K562 (cell line): ENCODE data around the gene USP48. TPM values are rescaled to one million over a fixed set of nuclear protein-coding genes. Genes with fewer than 3 reads are reported as not detected.

ENCODE experiments used
- ERF ChIP-seq: fragments of 450-650 bp; formaldehyde crosslinking; IDR thresholded peaks from 2 replicates; pipeline ENCODE4 v1.4.0; 2020; ENCODE audit warnings: mild to moderate bottlenecking, mixed read lengths
- FOXO4 ChIP-seq: fragments of 450-650 bp; formaldehyde crosslinking; IDR thresholded peaks from 2 replicates; pipeline ENCODE4 v1.4.0; 2020; ENCODE audit warnings: mild to moderate bottlenecking, moderate library complexity
- FOXP1 ChIP-seq: sonication (generic); formaldehyde crosslinking; IDR thresholded peaks from 2 replicates; pipeline ENCODE4 v1.8.0; 2022; ENCODE audit warnings: mild to moderate bottlenecking, missing genetic modification reagents
- GATAD2B ChIP-seq: fragments of 450-650 bp; IDR thresholded peaks from 2 replicates; pipeline ENCODE4 v1.6.1; 2017; ENCODE audit warnings: mild to moderate bottlenecking, borderline replicate concordance
- GTF2A2 ChIP-seq: IDR thresholded peaks from 2 replicates; pipeline ENCODE4 v1.6.1; 2016; ENCODE audit warnings: mild to moderate bottlenecking, missing genetic modification characterization, missing compliant biosample characterization
- HIVEP1 ChIP-seq: fragments of 250-450 bp; sonication (Bioruptor Pico); IDR thresholded peaks from 2 replicates; pipeline ENCODE4 v1.4.0; 2020; ENCODE audit warnings: mild to moderate bottlenecking
- HNRNPLL ChIP-seq: fragments of 200-400 bp; formaldehyde crosslinking; IDR thresholded peaks from 2 replicates; pipeline ENCODE4 v1.6.1; 2017; ENCODE audit warnings: low read length, low read depth, mild to moderate bottlenecking; ENCODE audit not compliant: poor library complexity, severe bottlenecking
- KDM4B ChIP-seq, 2 experiments: fragments of 450-650 bp in 1 of 2; sonication (generic) in 1 of 2; IDR thresholded peaks; 2 replicates each; pipeline ENCODE4 v1.6.1; 2016 to 2017; ENCODE audit warnings: borderline replicate concordance in 2 of 2, antibody characterized with exemption in 1 of 2, low read depth in 1 of 2, mild to moderate bottlenecking in 1 of 2
- NFE2L1 ChIP-seq: fragments of 450-650 bp; IDR thresholded peaks from 2 replicates; pipeline ENCODE4 v1.6.1; 2016; ENCODE audit warnings: missing genetic modification characterization, low read depth, mild to moderate bottlenecking, missing compliant biosample characterization, moderate library complexity, borderline replicate concordance
- NR1H2 ChIP-seq: sonication (generic); formaldehyde crosslinking; IDR thresholded peaks from 2 replicates; pipeline ENCODE4 v1.4.0; 2020; ENCODE audit warnings: mild to moderate bottlenecking, missing genetic modification reagents
- NR4A1 ChIP-seq, 2 experiments: fragments of 250-450 bp in 1 of 2; fragments of 450-650 bp in 1 of 2; sonication (Bioruptor Pico) in 1 of 2; IDR thresholded peaks; 2 replicates each; pipeline versions ENCODE4 v1.4.0 to v1.6.1; 2016 to 2020; ENCODE audit warnings: mild to moderate bottlenecking in 2 of 2, missing compliant biosample characterization in 1 of 2, missing genetic modification characterization in 1 of 2, moderate library complexity in 1 of 2
- PBX2 ChIP-seq, 2 experiments: IDR thresholded peaks in 1 of 2; conservative IDR thresholded peaks in 1 of 2; 2 replicates each; pipeline ENCODE4 v1.6.1; 2016; ENCODE audit warnings: low read depth in 2 of 2, mild to moderate bottlenecking in 1 of 2, missing compliant biosample characterization in 1 of 2, missing genetic modification characterization in 1 of 2, moderate library complexity in 1 of 2
- PCBP2 ChIP-seq: fragments of 200-400 bp; formaldehyde crosslinking; IDR thresholded peaks from 2 replicates; pipeline ENCODE4 v1.6.1; 2018; ENCODE audit warnings: low read length, low read depth, mild to moderate bottlenecking, moderate library complexity; ENCODE audit not compliant: poor library complexity, severe bottlenecking
- POLR2A ChIP-seq: fragments of 450-650 bp; conservative IDR thresholded peaks from 2 replicates; pipeline ENCODE4 v1.6.1; 2016
- RB1 ChIP-seq: fragments of 450-650 bp; IDR thresholded peaks from 2 replicates; pipeline ENCODE4 v1.6.1; 2017; ENCODE audit warnings: low read depth, mild to moderate bottlenecking
- RBFOX2 ChIP-seq: fragments of 200-400 bp; formaldehyde crosslinking; IDR thresholded peaks from 2 replicates; pipeline ENCODE4 v1.6.1; 2017; ENCODE audit warnings: low read depth, mild to moderate bottlenecking, low read length, moderate library complexity
- SRSF3 ChIP-seq: fragments of 200-400 bp; formaldehyde crosslinking; IDR thresholded peaks from 2 replicates; pipeline ENCODE4 v1.6.1; 2016; ENCODE audit warnings: mild to moderate bottlenecking, low read length, moderate library complexity; ENCODE audit not compliant: insufficient read depth
- YBX1 ChIP-seq: fragments of 450-650 bp; IDR thresholded peaks from 2 replicates; pipeline ENCODE4 v1.7.1; 2016; ENCODE audit warnings: mild to moderate bottlenecking
- ZBTB9 ChIP-seq: fragments of 450-650 bp; formaldehyde crosslinking; IDR thresholded peaks from 2 replicates; pipeline ENCODE4 v1.4.0; 2020; ENCODE audit warnings: mild to moderate bottlenecking, moderate library complexity
- ZFPM2 ChIP-seq: fragments of 250-450 bp; sonication (Bioruptor Pico); IDR thresholded peaks from 2 replicates; pipeline ENCODE4 v1.5.1; 2022; ENCODE audit warnings: mild to moderate bottlenecking
- ZNF174 ChIP-seq: fragments of 250-450 bp; sonication (Bioruptor Pico); IDR thresholded peaks from 2 replicates; pipeline ENCODE4 v1.4.0; 2020; ENCODE audit warnings: mild to moderate bottlenecking
- ZNF24 ChIP-seq: fragments of 450-650 bp; IDR thresholded peaks from 2 replicates; pipeline ENCODE4 v1.6.1; 2016
- ZNF3 ChIP-seq: fragments of 250-450 bp; sonication (Bioruptor Pico); IDR thresholded peaks from 2 replicates; pipeline ENCODE4 v1.5.0; 2021; ENCODE audit warnings: mild to moderate bottlenecking, moderate library complexity
- ZNF778 ChIP-seq: fragments of 450-650 bp; formaldehyde crosslinking; IDR thresholded peaks from 2 replicates; pipeline ENCODE4 v1.4.0; 2020; ENCODE audit warnings: mild to moderate bottlenecking, moderate library complexity
- ZNF79 ChIP-seq: fragments of 250-450 bp; sonication (Bioruptor Pico); IDR thresholded peaks from 2 replicates; pipeline ENCODE4 v1.4.0; 2020; ENCODE audit warnings: low read depth, mild to moderate bottlenecking, moderate library complexity
- polyA plus RNA-seq, 8 experiments: library from polyadenylated mRNA; depleted of rRNA in 4 of 8; stranded (reverse) in 5 of 8; unstranded in 3 of 8; fragments of >200 nt; fragmentation: Nextera tagmentation in 2 of 8; fragmentation: Illumina TruSeq in 1 of 8; extraction: Ambion mirVana in 2 of 8; extraction: Trizol in 1 of 8; gene quantifications; 2 replicates each; pipeline versions ENCODE4 v1.2.1 to v1.2.3, GENCODE V29; 2011 to 2014; ENCODE audit warnings: inconsistent platforms in 1 of 8, missing spikeins in 1 of 8
- total RNA-seq, 7 experiments: library from RNA; depleted of rRNA in 6 of 7; stranded (reverse); fragments of >200 nt in 6 of 7; fragmentation: Illumina TruSeq in 2 of 7; extraction: Trizol in 2 of 7; gene quantifications; 2 replicates each; pipeline versions ENCODE4 v1.2.1 to v1.2.3, GENCODE V29; 2011 to 2021; ENCODE audit warnings: low replicate concordance in 1 of 7

The USP48 gene
- total and polyA plus RNA-seq, 9 of the 15 experiments (the other 6 are each of a cell fraction or from before 2014, with no cell fraction given): 23.3 to 123 (median 106) TPM

GRCh38 chr1:21687081-21687529 is 95.8 kb downstream of the USP48 start (continued):
- no peak for TF ChIP-seq HNRNPLL
- TF ChIP-seq ZBTB9: no peak
- TF ChIP-seq KDM4B (IDR thresholded peaks at IDR 0.05; ENCODE audit: borderline replicate concordance in 2 of 2, low read depth in 1 of 2): no peak
- TF ChIP-seq NR4A1 (CRISPR knock-in tag; IDR thresholded peaks at IDR 0.05): no peak
- TF ChIP-seq NR4A1 (tag; IDR thresholded peaks at IDR 0.05): no peak; the same call in 1 of the 2 replicates
- TF ChIP-seq HIVEP1 (CRISPR knock-in tag): no peak
- no peak for TF ChIP-seq ZNF778 (CRISPR knock-in tag)
- no peak for TF ChIP-seq PBX2 (CRISPR knock-in tag; IDR thresholded peaks at IDR 0.05; ENCODE audit: low read depth)
- peak; percentile 58 for TF ChIP-seq PBX2 (tag; conservative IDR thresholded peaks at IDR 0.05; ENCODE audit: low read depth)
- TF ChIP-seq RBFOX2: no peak; the same call in 1 of the 2 replicates
- TF ChIP-seq ZFPM2: no peak
- TF ChIP-seq POLR2A: peak; percentile 11; the same call in 1 of the 2 replicates
- TF ChIP-seq GTF2A2 (tag): no peak
- no peak for TF ChIP-seq FOXP1
- TF ChIP-seq GATAD2B: peak; percentile 79
- TF ChIP-seq PCBP2: no peak
- no peak for TF ChIP-seq SRSF3
- peak; percentile 45; the same call in 1 of the 2 replicates for TF ChIP-seq ZNF24
- no peak for TF ChIP-seq NFE2L1
- TF ChIP-seq YBX1: no peak
- TF ChIP-seq ZNF174: no peak
- TF ChIP-seq ZNF3: no peak
- no peak for TF ChIP-seq ERF (CRISPR knock-in tag)
- TF ChIP-seq FOXO4: no peak
- no peak for TF ChIP-seq NR1H2 (CRISPR knock-in tag)
- peak; percentile 39; the same call in 1 of the 2 replicates for TF ChIP-seq RB1
- TF ChIP-seq ZNF79: no peak
